Measurements from ENCODE around the gene MTG2. TPM values are rescaled to one million over a fixed set of nuclear protein-coding genes. Genes with fewer than 3 reads are reported as not detected.

MTG2 gene
- total and polyA plus RNA-seq, 11 donors = 20.7 to 40.7 (median 27.9) TPM

GRCh38 chr20:62168890-62169435, 13.9 kb upstream of the MTG2 start:
- intact Hi-C loops (cut with DNase I) = no loop called here
- ATAC-seq (no peak), DNase-seq (peak in 1 of 5 donors; percentile 60)
- Histone ChIP-seq H3K36me3 (peaks cover 0 to 67% (median 56%) of the 10 kb centered on the region in 9 donors), H3K4me1 (peaks cover 0 to 7% (median 0%) of the 10 kb centered on the region in 12 donors), H3K27ac (no peak overlapping the region), H3K9me3 (no peaks in the 10 kb centered on the region), H3K27me3 (no peaks in the 10 kb centered on the region), H3K4me3 (no peak overlapping the region)
- TF ChIP-seq CTCF (IDR thresholded peaks at IDR 0.05) (no peak), POLR2A (IDR thresholded peaks at IDR 0.05) (no peak)
- 95 to 98% (median 97%) methylated on average over 23 of the region's 23 CpGs for WGBS, 4 donors

- no peaks in the 10 kb centered on the region for H3K9me3 ChIP-seq
- no peaks in the 10 kb centered on the region for H3K27me3 ChIP-seq
- H3K27ac ChIP-seq = peak overlapping the region in 1 of 12 donors; percentile 37
- no peak overlapping the region for H3K4me3 ChIP-seq
- no peak for TF ChIP-seq CTCF (IDR thresholded peaks at IDR 0.05)
- TF ChIP-seq POLR2A (IDR thresholded peaks at IDR 0.05) = no peak
- intact Hi-C loops (cut with DNase I) = no loop called here
- peaks cover 0 to 7% (median 0%) of the 10 kb centered on the region in 12 donors for H3K4me1 ChIP-seq
- 94 to 96% (median 95%) methylated on average over 9 of the region's 9 CpGs for WGBS, 4 donors
- DNase-seq = peak in 1 of 5 donors; percentile 21
- H3K36me3 ChIP-seq = peaks cover 0 to 67% (median 53%) of the 10 kb centered on the region in 9 donors
- ATAC-seq = no peak
These were observed 12.3 kb upstream of the MTG2 start for GRCh38 chr20:62170536-62170935.

- no peak for TF ChIP-seq CTCF (IDR thresholded peaks at IDR 0.05)
- TF ChIP-seq POLR2A (IDR thresholded peaks at IDR 0.05) = no peak
- ATAC-seq = peak in 2 of 4 donors; percentile 39 to 77
- Histone ChIP-seq H3K27me3 (no peaks in the 10 kb centered on the region), H3K27ac (peak overlapping the region in 4 of 12 donors; percentile 27 to 40 (median 35)), H3K4me1 (peaks cover 0 to 7% (median 0%) of the 10 kb centered on the region in 12 donors), H3K36me3 (peaks cover 0 to 66% (median 53%) of the 10 kb centered on the region in 9 donors), H3K9me3 (no peaks in the 10 kb centered on the region), H3K4me3 (no peak overlapping the region)
- WGBS, 4 donors = 53 to 75% (median 61%) methylated on average over 8 of the region's 8 CpGs
- peak in 1 of 5 donors; percentile 33 for DNase-seq
- intact Hi-C loops (cut with DNase I) = no loop called here
These were observed 11.6 kb upstream of the MTG2 start for GRCh38 chr20:62171245-62171644.

GRCh38 chr20:62172666-62173065, 10.2 kb upstream of the MTG2 start:
- H3K27me3 ChIP-seq = no peaks in the 10 kb centered on the region
- TF ChIP-seq POLR2A (IDR thresholded peaks at IDR 0.05) (no peak), CTCF (IDR thresholded peaks at IDR 0.05) (no peak)
- DNase-seq = peak in 1 of 5 donors; percentile 43
- H3K9me3 ChIP-seq = no peaks in the 10 kb centered on the region
- WGBS, 4 donors = 94 to 97% (median 95%) methylated on average over 4 to 18 of the region's 18 CpGs
- H3K27ac ChIP-seq = no peak overlapping the region
- H3K4me3 ChIP-seq = no peak overlapping the region
- intact Hi-C loops (cut with DNase I) = no loop called here
- H3K36me3 ChIP-seq = peaks cover 0 to 66% (median 54%) of the 10 kb centered on the region in 9 donors
- peaks cover 0 to 7% (median 0%) of the 10 kb centered on the region in 12 donors for H3K4me1 ChIP-seq
- ATAC-seq = peak in 1 of 4 donors; percentile 15
